ENCODE measurements around the gene MIGA2. TPM values are rescaled to one million over a fixed set of nuclear protein-coding genes. Genes with fewer than 3 reads are reported as not detected.
A peak's percentile ranks its signal among the peaks of the same experiment; 100 is the strongest.

Gene MIGA2
- total RNA-seq, 1 donor from 2014 or later, result 19.7 TPM

DNA sequence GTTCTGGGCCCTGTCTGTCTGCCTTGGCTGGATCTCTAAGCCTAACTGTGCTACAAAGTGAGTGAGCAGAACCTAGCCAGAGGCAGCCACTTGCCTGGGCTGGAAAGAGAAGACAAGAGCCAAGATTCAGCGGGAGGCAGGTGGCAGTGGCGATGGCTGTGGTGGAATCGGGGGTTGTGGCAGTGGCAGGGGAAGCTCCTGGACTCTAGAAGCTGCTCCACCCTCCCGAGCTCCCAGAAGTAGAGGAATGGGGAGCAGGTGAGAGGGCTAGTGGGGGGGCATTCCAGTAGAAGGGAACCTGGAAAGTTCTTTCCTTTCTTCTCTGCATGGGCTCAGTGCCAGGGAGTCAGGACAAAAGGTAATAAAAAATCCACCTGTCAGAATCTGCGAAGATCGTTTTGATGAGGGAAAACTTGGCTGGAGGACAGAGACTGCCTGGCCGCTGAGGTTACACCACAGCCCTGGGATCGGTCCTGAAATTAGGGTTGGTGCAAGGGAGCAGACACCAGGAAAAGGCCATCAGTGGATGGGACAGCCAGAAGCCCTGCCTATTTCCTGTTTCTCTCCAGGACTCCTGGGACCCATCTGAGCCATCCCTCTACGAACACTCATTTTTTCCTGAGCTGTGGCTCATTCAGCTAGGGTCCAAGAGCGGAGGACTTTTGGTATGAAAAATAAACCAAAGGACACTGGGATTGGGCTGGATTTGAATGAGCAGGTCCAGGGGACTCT is 72.5 kb downstream of the MIGA2 start:
- H3K27me3 Mint-ChIP-seq (ENCODE audit: low read depth), result no peaks in the 10 kb centered on the region
- peaks cover 22% of the 10 kb centered on the region for H3K4me1 Mint-ChIP-seq (ENCODE audit: low read depth)

DNA sequence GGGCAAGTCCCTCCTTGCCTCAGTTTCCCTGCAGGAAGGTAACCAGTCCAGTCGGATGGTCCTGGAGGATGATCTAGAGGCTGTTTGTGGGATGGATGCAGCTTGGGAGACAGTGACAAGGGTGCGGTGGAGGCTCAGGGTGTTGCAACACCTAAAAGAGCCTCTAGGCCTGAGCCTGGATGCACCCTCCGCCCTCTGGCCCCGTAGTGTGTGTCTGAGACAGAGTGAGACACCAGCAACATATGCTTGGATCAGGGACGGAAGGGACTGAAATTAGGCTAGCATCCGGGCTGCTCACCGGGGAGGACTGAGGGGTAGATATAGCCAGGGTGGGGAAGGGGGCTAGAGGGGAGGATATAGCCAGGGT is 73.1 kb downstream of the MIGA2 start:
- TF ChIP-seq, protein P1, sequence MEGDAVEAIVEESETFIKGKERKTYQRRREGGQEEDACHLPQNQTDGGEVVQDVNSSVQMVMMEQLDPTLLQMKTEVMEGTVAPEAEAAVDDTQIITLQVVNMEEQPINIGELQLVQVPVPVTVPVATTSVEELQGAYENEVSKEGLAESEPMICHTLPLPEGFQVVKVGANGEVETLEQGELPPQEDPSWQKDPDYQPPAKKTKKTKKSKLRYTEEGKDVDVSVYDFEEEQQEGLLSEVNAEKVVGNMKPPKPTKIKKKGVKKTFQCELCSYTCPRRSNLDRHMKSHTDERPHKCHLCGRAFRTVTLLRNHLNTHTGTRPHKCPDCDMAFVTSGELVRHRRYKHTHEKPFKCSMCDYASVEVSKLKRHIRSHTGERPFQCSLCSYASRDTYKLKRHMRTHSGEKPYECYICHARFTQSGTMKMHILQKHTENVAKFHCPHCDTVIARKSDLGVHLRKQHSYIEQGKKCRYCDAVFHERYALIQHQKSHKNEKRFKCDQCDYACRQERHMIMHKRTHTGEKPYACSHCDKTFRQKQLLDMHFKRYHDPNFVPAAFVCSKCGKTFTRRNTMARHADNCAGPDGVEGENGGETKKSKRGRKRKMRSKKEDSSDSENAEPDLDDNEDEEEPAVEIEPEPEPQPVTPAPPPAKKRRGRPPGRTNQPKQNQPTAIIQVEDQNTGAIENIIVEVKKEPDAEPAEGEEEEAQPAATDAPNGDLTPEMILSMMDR (IDR thresholded peaks at IDR 0.05), result no peak
- no peak for DNase-seq (ENCODE audit: low spot score)
- H3K4me3 Mint-ChIP-seq (ENCODE audit: unreplicated experiment), result peak overlapping the region; percentile 94
- H3K27me3 Mint-ChIP-seq (ENCODE audit: low read depth), result no peaks in the 10 kb centered on the region
- H3K36me3 Mint-ChIP-seq (ENCODE audit: low read depth), result peaks cover 11% of the 10 kb centered on the region
- no peak overlapping the region for H3K27ac Mint-ChIP-seq (ENCODE audit: unreplicated experiment)
- peaks cover 22% of the 10 kb centered on the region for H3K4me1 Mint-ChIP-seq (ENCODE audit: low read depth)
- H3K9me3 Mint-ChIP-seq (ENCODE audit: low read depth), result no peaks in the 10 kb centered on the region

More for the DNA sequence above, 72.5 kb downstream of the MIGA2 start:
- no peak overlapping the region for H3K27ac Mint-ChIP-seq (ENCODE audit: unreplicated experiment)
- H3K4me3 Mint-ChIP-seq (ENCODE audit: unreplicated experiment), result peak overlapping the region; percentile 94
- TF ChIP-seq, protein P1 (IDR thresholded peaks at IDR 0.05), result no peak
- no peaks in the 10 kb centered on the region for H3K9me3 Mint-ChIP-seq (ENCODE audit: low read depth)
- H3K36me3 Mint-ChIP-seq (ENCODE audit: low read depth), result peaks cover 11% of the 10 kb centered on the region
- DNase-seq (ENCODE audit: low spot score), result no peak

DNA sequence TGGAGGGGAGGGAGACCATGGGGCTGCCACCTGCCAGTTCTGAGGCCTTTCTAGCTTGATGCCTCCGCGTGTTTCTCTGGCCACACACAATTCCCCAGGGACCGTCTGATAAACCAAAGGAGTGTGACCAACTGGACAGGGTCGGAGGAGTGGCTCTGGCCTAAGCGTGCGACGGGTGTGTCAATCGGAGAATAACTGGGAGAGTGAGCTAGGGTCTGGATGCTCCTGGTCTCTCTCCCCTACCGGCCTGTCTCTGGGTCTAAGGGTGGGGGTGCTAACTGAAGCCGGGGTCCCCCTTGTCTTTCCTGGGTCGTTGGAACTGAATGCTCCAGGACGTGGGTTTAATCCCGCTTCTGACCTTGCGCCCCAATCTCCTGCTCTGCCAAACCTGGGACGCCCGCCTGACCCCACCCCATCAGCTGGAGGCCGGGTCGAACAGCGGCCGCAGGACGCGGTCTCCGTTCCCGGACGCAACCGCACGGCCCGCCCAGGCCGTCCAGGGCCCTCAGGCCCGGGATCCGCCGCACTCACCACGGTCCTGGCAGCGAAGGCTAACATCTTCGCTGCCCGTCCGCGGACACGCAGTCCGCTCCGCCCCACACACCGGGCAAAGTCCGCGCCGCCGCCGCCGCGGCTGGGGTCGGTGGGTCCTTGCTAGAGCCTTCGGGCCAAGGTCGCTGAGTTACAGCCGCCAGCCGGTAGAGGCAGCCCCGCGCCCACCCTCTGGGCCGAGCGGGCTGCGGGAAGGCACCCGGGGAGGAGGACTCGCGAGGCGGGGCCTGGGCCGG is 73.7 kb downstream of the MIGA2 start:
- Mint-ChIP-seq H3K36me3 (ENCODE audit: low read depth) (peaks cover 9% of the 10 kb centered on the region), H3K27ac (ENCODE audit: unreplicated experiment) (peak overlapping the region; percentile 54), H3K27me3 (ENCODE audit: low read depth) (no peaks in the 10 kb centered on the region), H3K4me3 (ENCODE audit: unreplicated experiment) (peak overlapping the region; percentile 94), H3K4me1 (ENCODE audit: low read depth) (peaks cover 25% of the 10 kb centered on the region), H3K9me3 (ENCODE audit: low read depth) (no peaks in the 10 kb centered on the region)
- TF ChIP-seq, protein P1 (IDR thresholded peaks at IDR 0.05), result peak; percentile 23
- DNase-seq (ENCODE audit: low spot score), result no peak

DNA sequence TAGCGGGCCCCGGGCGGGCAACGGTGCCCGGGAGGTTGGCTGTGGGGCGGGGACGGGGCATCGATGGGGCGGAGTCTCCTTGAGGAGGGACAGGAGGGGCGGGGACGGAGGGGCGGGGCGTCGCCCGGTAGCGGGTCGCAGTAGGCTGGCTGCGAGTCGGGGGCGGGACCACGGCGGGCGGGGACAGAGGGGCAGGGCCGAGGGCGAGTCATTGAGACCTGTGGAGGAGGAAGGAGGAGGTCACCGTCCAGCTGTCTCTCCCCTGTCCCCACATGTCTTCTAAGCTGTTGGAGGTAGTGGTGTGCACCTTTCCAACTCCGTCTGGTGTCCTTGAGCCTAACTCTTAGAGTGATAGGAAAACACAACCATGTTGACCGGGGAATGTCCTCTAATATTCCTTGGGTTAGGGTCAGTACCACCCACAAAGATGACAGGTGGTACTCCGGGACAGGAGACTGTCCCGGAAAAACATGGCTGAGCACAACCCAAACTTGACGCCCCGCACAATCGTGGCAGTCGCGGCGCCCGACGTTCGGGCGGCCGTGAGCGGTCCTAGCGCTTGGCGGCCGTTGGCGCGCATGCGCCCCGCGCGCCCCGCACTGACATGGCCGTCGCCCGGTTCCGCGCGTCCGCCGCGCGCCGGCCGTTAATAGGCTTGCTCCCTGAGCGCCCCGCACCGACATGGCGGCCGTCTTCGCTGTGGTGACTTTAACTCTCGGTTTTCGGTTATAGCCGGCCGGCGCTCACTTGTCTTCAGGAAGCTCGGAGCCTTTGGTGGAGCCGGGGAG is 74.5 kb downstream of the MIGA2 start, which contains the start of the genes CRAT and PTPA:
TSS of gene CRAT (minus strand) at position 54 of the 788 bp plus-strand sequence. CDS start 284 bp downstream, outside the sequence.
TSS of gene PTPA (plus strand) at position 676 of the 788 bp plus-strand sequence. CDS start 186 bp downstream, outside the sequence.
- no peaks in the 10 kb centered on the region for H3K9me3 Mint-ChIP-seq (ENCODE audit: low read depth)
- DNase-seq (ENCODE audit: low spot score), result no peak
- H3K4me3 Mint-ChIP-seq (ENCODE audit: unreplicated experiment), result peak within 1 kb of the TSS; percentile 94
- H3K27ac Mint-ChIP-seq (ENCODE audit: unreplicated experiment), result peak within 1 kb of the TSS; percentile 97
- H3K36me3 Mint-ChIP-seq (ENCODE audit: low read depth), result peaks cover 9% of the 10 kb centered on the region
- TF ChIP-seq, protein P1 (IDR thresholded peaks at IDR 0.05), result no peak
- peaks cover 25% of the 10 kb centered on the region for H3K4me1 Mint-ChIP-seq (ENCODE audit: low read depth)
- H3K27me3 Mint-ChIP-seq (ENCODE audit: low read depth), result no peaks in the 10 kb centered on the region
